Measurements from ENCODE around the gene SORCS2.
"Not testable (repeated sequence)": the region's sequence is repeated elsewhere in the genome, so short reads cannot be mapped to it uniquely, and the experiment has no call there.

The SORCS2 gene

GRCh38 chr4:7160951-7161440 is 31.3 kb upstream of the SORCS2 start:
- DNase-seq, result no peak

- DNase-seq, result peak; percentile 20
Observed at GRCh38 chr4:7161721-7162214, 30.6 kb upstream of the SORCS2 start.

- DNase-seq, result not testable (repeated sequence)
Observed at GRCh38 chr4:7165056-7165873, 27.1 kb upstream of the SORCS2 start.

GRCh38 chr4:7165874-7166201 is 26.5 kb upstream of the SORCS2 start:
- DNase-seq, result no peak

GRCh38 chr4:7166237-7166636 is 26.1 kb upstream of the SORCS2 start:
- DNase-seq, result no peak

- no peak for DNase-seq
Observed at GRCh38 chr4:7166981-7167700, 25.2 kb upstream of the SORCS2 start.

GRCh38 chr4:7167706-7168105 is 24.6 kb upstream of the SORCS2 start:
- no peak for DNase-seq

GRCh38 chr4:7168106-7168505 is 24.2 kb upstream of the SORCS2 start:
- DNase-seq, result no peak

- no peak for DNase-seq
Observed at GRCh38 chr4:7169134-7169533, 23.2 kb upstream of the SORCS2 start.

- DNase-seq, result no peak
Observed at GRCh38 chr4:7170012-7170411, 22.3 kb upstream of the SORCS2 start.

- DNase-seq, result no peak
Observed at GRCh38 chr4:7171191-7171900, 21.0 kb upstream of the SORCS2 start.

- no peak for DNase-seq
Observed at GRCh38 chr4:7172508-7172907, 19.8 kb upstream of the SORCS2 start.

- no peak for DNase-seq
Observed at GRCh38 chr4:7172946-7173345, 19.4 kb upstream of the SORCS2 start.

GRCh38 chr4:7173841-7174449 is 18.4 kb upstream of the SORCS2 start:
- no peak for DNase-seq

- no peak for DNase-seq
Observed at GRCh38 chr4:7179158-7179557, 13.2 kb upstream of the SORCS2 start.

- no peak for DNase-seq
Observed at GRCh38 chr4:7180938-7181337, 11.4 kb upstream of the SORCS2 start.

- no peak for DNase-seq
Observed at GRCh38 chr4:7182616-7183015, 9.7 kb upstream of the SORCS2 start.

- DNase-seq, result no peak
Observed at GRCh38 chr4:7183161-7183560, 9.2 kb upstream of the SORCS2 start.

GRCh38 chr4:7183780-7184460 is 8.4 kb upstream of the SORCS2 start:
- DNase-seq, result no peak

GRCh38 chr4:7185487-7186030 is 6.8 kb upstream of the SORCS2 start:
- no peak for DNase-seq

- no peak for DNase-seq
Observed at GRCh38 chr4:7186031-7186430, 6.3 kb upstream of the SORCS2 start.

- no peak for DNase-seq
Observed at GRCh38 chr4:7186516-7187167, 5.7 kb upstream of the SORCS2 start.

Measured in fibroblast of skin of right quadriceps (primary cell).